ENCODE measurements around the gene CALD1. TPM values are rescaled to one million over a fixed set of nuclear protein-coding genes. Genes with fewer than 3 reads are reported as not detected.

CALD1 gene
- total RNA-seq, 1 donor from 2014 or later, result 95.4 TPM

- no peak for TF ChIP-seq CTCF (IDR thresholded peaks at IDR 0.05; ENCODE audit: unreplicated experiment)
- peak overlapping the region; percentile 58 for H3K4me3 Mint-ChIP-seq (ENCODE audit: low read depth)
- no peaks in the 10 kb centered on the region for H3K9me3 Mint-ChIP-seq (ENCODE audit: low read depth)
- H3K36me3 Mint-ChIP-seq (ENCODE audit: insufficient read depth), result peaks cover 19% of the 10 kb centered on the region
- peaks cover 48% of the 10 kb centered on the region for H3K4me1 Mint-ChIP-seq (ENCODE audit: low read depth)
- H3K27me3 Mint-ChIP-seq, result no peaks in the 10 kb centered on the region
- H3K27ac Mint-ChIP-seq, result no peak overlapping the region
- DNase-seq (ENCODE audit: low spot score, unreplicated experiment), result no peak
Measured at GRCh38 chr7:134988161-134988560, 208.7 kb downstream of the CALD1 start.

GRCh38 chr7:134991469-134992339 lies 212.3 kb downstream of the CALD1 start:
- Mint-ChIP-seq H3K9me3 (ENCODE audit: low read depth) (no peaks in the 10 kb centered on the region), H3K36me3 (ENCODE audit: insufficient read depth) (peaks cover 32% of the 10 kb centered on the region), H3K4me1 (ENCODE audit: low read depth) (peaks cover 74% of the 10 kb centered on the region), H3K4me3 (ENCODE audit: low read depth) (peak overlapping the region; percentile 10), H3K27ac (peak overlapping the region; percentile 97), H3K27me3 (no peaks in the 10 kb centered on the region)
- no peak for TF ChIP-seq CTCF (IDR thresholded peaks at IDR 0.05; ENCODE audit: unreplicated experiment)
- DNase-seq (ENCODE audit: low spot score, unreplicated experiment), result no peak

GRCh38 chr7:134992626-134993179 lies 213.3 kb downstream of the CALD1 start:
- DNase-seq (ENCODE audit: low spot score, unreplicated experiment), result no peak
- peaks cover 32% of the 10 kb centered on the region for H3K36me3 Mint-ChIP-seq (ENCODE audit: insufficient read depth)
- H3K27me3 Mint-ChIP-seq, result no peaks in the 10 kb centered on the region
- TF ChIP-seq CTCF (IDR thresholded peaks at IDR 0.05; ENCODE audit: unreplicated experiment), result no peak
- H3K4me1 Mint-ChIP-seq (ENCODE audit: low read depth), result peaks cover 78% of the 10 kb centered on the region
- H3K9me3 Mint-ChIP-seq (ENCODE audit: low read depth), result no peaks in the 10 kb centered on the region
- peak overlapping the region; percentile 10 for H3K4me3 Mint-ChIP-seq (ENCODE audit: low read depth)
- H3K27ac Mint-ChIP-seq, result peak overlapping the region; percentile 97

- Mint-ChIP-seq H3K9me3 (ENCODE audit: low read depth) (no peaks in the 10 kb centered on the region), H3K27ac (peak overlapping the region; percentile 50), H3K4me3 (ENCODE audit: low read depth) (no peak overlapping the region), H3K27me3 (no peaks in the 10 kb centered on the region), H3K36me3 (ENCODE audit: insufficient read depth) (peaks cover 36% of the 10 kb centered on the region), H3K4me1 (ENCODE audit: low read depth) (peaks cover 83% of the 10 kb centered on the region)
- DNase-seq (ENCODE audit: low spot score, unreplicated experiment), result no peak
- TF ChIP-seq CTCF (IDR thresholded peaks at IDR 0.05; ENCODE audit: unreplicated experiment), result no peak
Measured at GRCh38 chr7:134993877-134994456, 214.5 kb downstream of the CALD1 start.

- TF ChIP-seq CTCF (IDR thresholded peaks at IDR 0.05; ENCODE audit: unreplicated experiment), result no peak
- peaks cover 4% of the 10 kb centered on the region for H3K9me3 Mint-ChIP-seq (ENCODE audit: low read depth)
- H3K27ac Mint-ChIP-seq, result peak overlapping the region; percentile 31
- no peak for DNase-seq (ENCODE audit: low spot score, unreplicated experiment)
- no peaks in the 10 kb centered on the region for H3K27me3 Mint-ChIP-seq
- H3K4me1 Mint-ChIP-seq (ENCODE audit: low read depth), result peaks cover 74% of the 10 kb centered on the region
- peaks cover 38% of the 10 kb centered on the region for H3K36me3 Mint-ChIP-seq (ENCODE audit: insufficient read depth)
- H3K4me3 Mint-ChIP-seq (ENCODE audit: low read depth), result peak overlapping the region; percentile 23
Measured at GRCh38 chr7:134995239-134996096, 216.0 kb downstream of the CALD1 start.

Data from progenitor cell of endocrine pancreas (in vitro differentiated cells).